Body of pancreas (tissue), 4 donors: ENCODE results near the gene SLC39A7. TPM values are rescaled to one million over a fixed set of nuclear protein-coding genes. Genes with fewer than 3 reads are reported as not detected.

Experiments used
- ATAC-seq: fragments of 150-250 bp; one replicate; pipeline ENCODE4 v1.9.1; 2016
- DNase-seq, 4 donors: peaks; one replicate each; pipeline ENCODE4 v3.0.0-alpha.2; 2019
- H3K27ac ChIP-seq, 4 donors: fragments of 200-600 bp; sonication (generic); 1 replicate in 3 of 4; 2 replicates in 1 of 4; pipeline versions ENCODE4 v1.5.1 to v1.6.1; 2016 to 2019; ENCODE audit warnings: mild to moderate bottlenecking in 1 of 4, mixed read lengths in 1 of 4, moderate library complexity in 1 of 4
- H3K27me3 ChIP-seq, 2 donors: fragments of 200-600 bp; sonication (generic); one replicate each; pipeline ENCODE4 v1.6.0; 2016; ENCODE audit warnings: mild to moderate bottlenecking in 1 of 2
- H3K36me3 ChIP-seq, 2 donors: fragments of 200-600 bp; sonication (generic); replicated peaks in 1 of 2; 2 replicates each; pipeline ENCODE4 v1.5.1; 2016; ENCODE audit warnings: low read depth in 2 of 2; ENCODE audit not compliant: insufficient read depth in 1 of 2
- H3K4me1 ChIP-seq: fragments of 200-600 bp; sonication (generic); one replicate; pipeline ENCODE4 v1.6.0; 2016
- H3K4me3 ChIP-seq, 2 donors: fragments of 200-600 bp; sonication (generic); 1 replicate in 1 of 2; 2 replicates in 1 of 2; pipeline ENCODE4 v1.5.1; 2016 to 2019
- H3K9me3 ChIP-seq, 3 donors: fragments of 200-600 bp; sonication (generic); 1 replicate in 2 of 3; 2 replicates in 1 of 3; pipeline ENCODE4 v1.5.1; 2016
- CTCF ChIP-seq, 7 experiments: fragments of 450-650 bp in 4 of 7; fragments of 200-600 bp in 3 of 7; sonication (generic) in 3 of 7; IDR thresholded peaks; one replicate each; pipeline ENCODE4 v1.5.1; 2016 to 2019; ENCODE audit warnings: antibody characterized with exemption in 7 of 7
- POLR2A ChIP-seq, 3 donors: fragments of 450-650 bp; IDR thresholded peaks; one replicate each; pipeline ENCODE4 v1.6.1; 2016; ENCODE audit warnings: antibody characterized with exemption in 3 of 3, mild to moderate bottlenecking in 2 of 3
- WGBS, 2 donors: methylation state at CpG; one replicate each; pipeline ENCODE4 v1.1.5; 2017; 5-methylcytosine and 5-hydroxymethylcytosine counted together
- intact Hi-C: fragments of 100-400 bp; cut with DNase I; formaldehyde crosslinking; loops from one replicate; pipeline ENCODE4 v1.15.1; 2023
- total RNA-seq, 2 donors: library from RNA; depleted of rRNA; stranded (reverse); fragments of >200 nt; gene quantifications; one replicate each; pipeline ENCODE4 v1.1.0, GENCODE V29; 2016

The SLC39A7 gene
- total RNA-seq, 2 donors from 2014 or later: 57.3 to 67.9 TPM

- H3K9me3 ChIP-seq: no peaks in the 10 kb centered on the region
- no peaks in the 10 kb centered on the region for H3K27me3 ChIP-seq
- intact Hi-C loops: no loop called here
- DNase-seq (no peak), ATAC-seq (no peak)
- no peak for TF ChIP-seq CTCF (IDR thresholded peaks at IDR 0.05)
- TF ChIP-seq POLR2A (IDR thresholded peaks at IDR 0.05): no peak
- 70 to 86% methylated on average over 5 of the region's 5 CpGs for WGBS, 2 donors
- no peaks in the 10 kb centered on the region for H3K4me1 ChIP-seq
- H3K36me3 ChIP-seq: no peaks in the 10 kb centered on the region
- no peak overlapping the region for H3K27ac ChIP-seq
- H3K4me3 ChIP-seq: no peak overlapping the region
These were observed 17.5 kb upstream of the SLC39A7 start for GRCh38 chr6:33183071-33183683.

- no peak for ATAC-seq
- no peak overlapping the region for H3K27ac ChIP-seq
- H3K9me3 ChIP-seq: no peaks in the 10 kb centered on the region
- H3K27me3 ChIP-seq: no peaks in the 10 kb centered on the region
- DNase-seq: no peak
- 70 to 74% methylated on average over 4 to 8 of the region's 9 CpGs for WGBS, 2 donors
- TF ChIP-seq POLR2A (IDR thresholded peaks at IDR 0.05) (no peak), CTCF (IDR thresholded peaks at IDR 0.05) (no peak)
- H3K4me3 ChIP-seq: no peak overlapping the region
- no peaks in the 10 kb centered on the region for H3K36me3 ChIP-seq
- H3K4me1 ChIP-seq: no peaks in the 10 kb centered on the region
- intact Hi-C loops: no loop called here
These were observed 15.5 kb upstream of the SLC39A7 start for GRCh38 chr6:33185190-33185589.

GRCh38 chr6:33185654-33186187, 14.9 kb upstream of the SLC39A7 start:
- Histone ChIP-seq H3K27me3 (no peaks in the 10 kb centered on the region), H3K36me3 (no peaks in the 10 kb centered on the region), H3K4me3 (no peak overlapping the region), H3K4me1 (no peaks in the 10 kb centered on the region), H3K9me3 (no peaks in the 10 kb centered on the region), H3K27ac (no peak overlapping the region)
- intact Hi-C loops: no loop called here
- DNase-seq (no peak), ATAC-seq (no peak)
- TF ChIP-seq POLR2A (IDR thresholded peaks at IDR 0.05) (no peak), CTCF (IDR thresholded peaks at IDR 0.05) (no peak)
- 63 to 76% methylated on average over 4 of the region's 4 CpGs for WGBS, 2 donors

GRCh38 chr6:33187809-33188208, 12.9 kb upstream of the SLC39A7 start:
- DNase-seq: no peak
- intact Hi-C loops: no loop called here
- H3K27ac ChIP-seq: no peak overlapping the region

More at GRCh38 chr6:33187809-33188208, 12.9 kb upstream of the SLC39A7 start:
- no peak overlapping the region for H3K4me3 ChIP-seq
- H3K36me3 ChIP-seq: no peaks in the 10 kb centered on the region
- peaks cover 19% of the 10 kb centered on the region for H3K4me1 ChIP-seq
- no peak for ATAC-seq
- WGBS, 2 donors: 86 to 89% methylated on average over 1 of the region's 1 CpG
- H3K27me3 ChIP-seq: peaks cover 0 to 6% of the 10 kb centered on the region in 2 donors
- H3K9me3 ChIP-seq: no peaks in the 10 kb centered on the region
- TF ChIP-seq POLR2A (IDR thresholded peaks at IDR 0.05): no peak
- no peak for TF ChIP-seq CTCF (IDR thresholded peaks at IDR 0.05)
